Smooth muscle cell (in vitro differentiated cells): ENCODE measurements around the gene GABARAP. TPM values are rescaled to one million over a fixed set of nuclear protein-coding genes. Genes with fewer than 3 reads are reported as not detected.

ENCODE experiments used
- DNase-seq: peaks from one replicate; lab custom pipeline; 2025; ENCODE audit not compliant: unreplicated experiment; lab: John Stamatoyannopoulos, UW
- H2AFZ ChIP-seq: fragments of 200-600 bp; sonication (generic); 2 replicates; pipeline ENCODE4 v1.6.0; 2016; ENCODE audit warnings: antibody characterized with exemption, low read depth, mild to moderate bottlenecking
- H3F3A ChIP-seq: fragments of 200-600 bp; sonication (generic); 2 replicates; pipeline ENCODE4 v1.6.0; 2017; ENCODE audit warnings: antibody characterized with exemption, low read depth
- H3K27ac ChIP-seq: fragments of 200-600 bp; sonication (generic); 2 replicates; pipeline ENCODE4 v1.5.1; 2016; ENCODE audit warnings: low read depth, mild to moderate bottlenecking
- H3K27me3 ChIP-seq: fragments of 200-600 bp; sonication (generic); 2 replicates; pipeline ENCODE4 v1.6.1; 2016; ENCODE audit warnings: low read depth, mild to moderate bottlenecking
- H3K36me3 ChIP-seq: fragments of 200-600 bp; sonication (generic); 2 replicates; pipeline ENCODE4 v1.5.1; 2016; ENCODE audit warnings: low read depth
- H3K4me1 ChIP-seq: fragments of 200-600 bp; sonication (generic); 2 replicates; pipeline ENCODE4 v1.5.1; 2016; ENCODE audit warnings: low read depth
- H3K4me2 ChIP-seq: fragments of 200-600 bp; sonication (generic); 2 replicates; pipeline ENCODE4 v1.6.0; 2016; ENCODE audit warnings: mild to moderate bottlenecking
- H3K4me3 ChIP-seq: fragments of 200-600 bp; sonication (generic); 2 replicates; pipeline ENCODE4 v1.5.1; 2016; ENCODE audit warnings: mild to moderate bottlenecking
- H3K79me2 ChIP-seq: fragments of 200-600 bp; sonication (generic); 2 replicates; pipeline ENCODE4 v1.6.0; 2016; ENCODE audit warnings: low read depth, mild to moderate bottlenecking
- H3K9ac ChIP-seq: fragments of 200-600 bp; sonication (generic); 2 replicates; pipeline ENCODE4 v1.6.0; 2016; ENCODE audit warnings: low read depth
- H3K9me3 ChIP-seq: fragments of 200-600 bp; sonication (generic); replicated peaks from 2 replicates; pipeline ENCODE4 v1.5.1; 2016; ENCODE audit warnings: low read depth
- H4K20me1 ChIP-seq: fragments of 200-600 bp; sonication (generic); 2 replicates; pipeline ENCODE4 v1.6.0; 2016; ENCODE audit warnings: low read depth
- CTCF ChIP-seq: fragments of 200-600 bp; sonication (generic); IDR thresholded peaks from 2 replicates; pipeline ENCODE4 v1.5.1; 2017; ENCODE audit warnings: borderline replicate concordance, mild to moderate bottlenecking, antibody characterized with exemption; ENCODE audit not compliant: insufficient read depth, poor library complexity, severe bottlenecking
- WGBS: methylation state at CpG from one replicate; pipeline ENCODE4 v1.1.7; 2016; ENCODE audit warnings: low lambda C conversion rate; 5-methylcytosine and 5-hydroxymethylcytosine counted together
- polyA plus RNA-seq: library from polyadenylated mRNA; unstranded; fragments of >200 nt; fragmentation: Nextera tagmentation; extraction: Ambion mirVana; gene quantifications from 2 replicates; pipeline ENCODE4 v1.2.1, GENCODE V29; 2016
- total RNA-seq: library from RNA; depleted of rRNA; stranded (reverse); fragments of >200 nt; gene quantifications from 2 replicates; pipeline ENCODE4 v1.2.3, GENCODE V29; 2014

The GABARAP gene
- total and polyA plus RNA-seq, 2 experiments from 2014 or later = 363 to 735 TPM

GRCh38 chr17:7221278-7222092 is 20.8 kb downstream of the GABARAP start:
- TF ChIP-seq CTCF = no peak
- DNase-seq = no peak
- no peaks in the 10 kb centered on the region for H3K27me3 ChIP-seq
- H3K36me3 ChIP-seq = no peaks in the 10 kb centered on the region
- H3K4me1 ChIP-seq = peaks cover 31% of the 10 kb centered on the region
- H3K4me2 ChIP-seq = peak overlapping the region; percentile 96
- WGBS = 98% methylated on average over 10 of the region's 10 CpGs
- no peak overlapping the region for H2AFZ ChIP-seq
- H3K9me3 ChIP-seq = no peaks in the 10 kb centered on the region
- H3K9ac ChIP-seq = no peak overlapping the region
- H3K27ac ChIP-seq = peak overlapping the region; percentile 19
- H3K79me2 ChIP-seq = peaks cover 11% of the 10 kb centered on the region
- H3K4me3 ChIP-seq = peak overlapping the region; percentile 82
- H3F3A ChIP-seq = peaks cover 19% of the 10 kb centered on the region
- H4K20me1 ChIP-seq = peaks cover 54% of the 10 kb centered on the region

GRCh38 chr17:7220593-7221277 is 21.5 kb downstream of the GABARAP start:
- DNase-seq = no peak
- H4K20me1 ChIP-seq = peaks cover 53% of the 10 kb centered on the region
- peak overlapping the region; percentile 95 for H3K27ac ChIP-seq
- peak overlapping the region; percentile 82 for H3K4me3 ChIP-seq
- H3K79me2 ChIP-seq = peaks cover 11% of the 10 kb centered on the region
- H2AFZ ChIP-seq = no peak overlapping the region
- 27% methylated on average over 11 of the region's 11 CpGs for WGBS
- peaks cover 24% of the 10 kb centered on the region for H3F3A ChIP-seq
- H3K4me2 ChIP-seq = peak overlapping the region; percentile 96
- peak overlapping the region; percentile 96 for H3K9ac ChIP-seq
- no peaks in the 10 kb centered on the region for H3K9me3 ChIP-seq
- no peaks in the 10 kb centered on the region for H3K27me3 ChIP-seq
- peaks cover 35% of the 10 kb centered on the region for H3K4me1 ChIP-seq
- no peaks in the 10 kb centered on the region for H3K36me3 ChIP-seq
- peak; percentile 39 for TF ChIP-seq CTCF

- no peak for TF ChIP-seq CTCF
- WGBS = 2% methylated on average over 62 of the region's 63 CpGs
- Histone ChIP-seq H2AFZ (no peak within 1 kb of the TSS), H3K4me2 (peak within 1 kb of the TSS; percentile 96), H3K79me2 (peaks cover 11% of the 10 kb centered on the region), H3K4me3 (peak within 1 kb of the TSS; percentile 82), H3K4me1 (peaks cover 40% of the 10 kb centered on the region), H4K20me1 (peaks cover 53% of the 10 kb centered on the region), H3K36me3 (no peaks in the 10 kb centered on the region), H3F3A (peaks cover 28% of the 10 kb centered on the region), H3K9me3 (no peaks in the 10 kb centered on the region), H3K9ac (peak within 1 kb of the TSS; percentile 96), H3K27me3 (no peaks in the 10 kb centered on the region), H3K27ac (peak within 1 kb of the TSS; percentile 95)
- DNase-seq = peak; percentile 62
These were observed 22.2 kb downstream of the GABARAP start, which contains the start of the genes ACADVL and DLG4 for GRCh38 chr17:7219812-7220592. Gene ACADVL, plus strand, starts transcription at chr17:7219938. Its CDS starts 47 bp downstream, at chr17:7219985. Gene DLG4, minus strand, starts transcription at chr17:7219836.
